A549 (cell line): ENCODE results near the gene MYO1D.

Experiments used
- BHLHE40 ChIP-seq: IDR thresholded peaks from 2 replicates; pipeline ENCODE4 v1.6.1; 2012; ENCODE audit warnings: low read depth, low read length, inconsistent platforms
- CEBPB ChIP-seq, 2 experiments: fragments of >200 bp in 1 of 2; sonication (Bioruptor Twin) in 1 of 2; formaldehyde crosslinking in 1 of 2; IDR thresholded peaks; 2 replicates each; pipeline ENCODE4 v1.6.1; 2012 to 2016
- CHD2 ChIP-seq: fragments of 150-350 bp; IDR thresholded peaks from 2 replicates; pipeline ENCODE4 v1.6.1; 2014; ENCODE audit warnings: low read length; ENCODE audit not compliant: partially characterized antibody
- CHD4 ChIP-seq: fragments of 200-600 bp; sonication (generic); IDR thresholded peaks from 2 replicates; pipeline ENCODE4 v1.6.1; 2016; ENCODE audit warnings: antibody characterized with exemption, mild to moderate bottlenecking, borderline replicate concordance
- KDM1A ChIP-seq: fragments of 200-600 bp; sonication (generic); IDR thresholded peaks from 2 replicates; pipeline ENCODE4 v1.6.1; 2016; ENCODE audit warnings: low read depth, mild to moderate bottlenecking
- KDM5A ChIP-seq: fragments of 200-600 bp; sonication (generic); IDR thresholded peaks from 2 replicates; pipeline ENCODE4 v1.6.1; 2016; ENCODE audit warnings: antibody characterized with exemption, mild to moderate bottlenecking
- MAFK ChIP-seq: fragments of 450-650 bp; IDR thresholded peaks from 2 replicates; pipeline ENCODE4 v1.6.1; 2014; ENCODE audit not compliant: partially characterized antibody
- NR3C1 ChIP-seq: fragments of >200 bp; sonication (Bioruptor Twin); formaldehyde crosslinking; IDR thresholded peaks from 3 replicates; pipeline ENCODE4 v1.6.1; 2017
- POLR2A ChIP-seq: IDR thresholded peaks from 2 replicates; pipeline ENCODE4 v1.6.1; 2012; ENCODE audit warnings: mild to moderate bottlenecking, low read length
- RCOR1 ChIP-seq: fragments of 150-350 bp; IDR thresholded peaks from 2 replicates; pipeline ENCODE4 v1.6.1; 2014; ENCODE audit warnings: antibody characterized with exemption, low read length, low read depth
- ZFP36 ChIP-seq: fragments of 450-650 bp; IDR thresholded peaks from 2 replicates; pipeline ENCODE4 v1.6.1; 2014; ENCODE audit warnings: borderline replicate concordance; ENCODE audit not compliant: partially characterized antibody
- TF ChIP-seq, protein P1 (sequence below): IDR thresholded peaks from 2 replicates; pipeline ENCODE4 v1.6.1; 2012
- TF ChIP-seq, protein P2 (sequence below): fragments of >200 bp; sonication (Bioruptor Twin); formaldehyde crosslinking; IDR thresholded peaks from 3 replicates; pipeline ENCODE4 v1.5.1; 2016
- TF ChIP-seq, protein P3 (sequence below): IDR thresholded peaks from 2 replicates; pipeline ENCODE4 v1.6.1; 2012

DNA sequence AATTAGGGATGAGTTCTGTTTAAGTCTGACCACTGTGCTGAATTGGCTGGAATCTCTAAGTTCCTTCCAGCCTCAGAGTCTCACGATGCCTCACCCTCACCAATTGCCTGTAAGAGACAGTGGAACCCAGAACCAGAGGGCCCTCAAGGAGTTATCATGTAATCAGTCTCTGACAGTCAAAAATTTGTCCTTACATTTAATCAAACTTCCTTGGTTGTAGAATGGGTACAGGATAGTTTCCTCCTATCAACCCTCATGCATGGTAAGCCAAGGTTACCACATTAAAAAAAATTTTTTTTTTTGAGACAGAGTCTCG, 306.9 kb downstream of the MYO1D start:
- TF ChIP-seq, protein P1, sequence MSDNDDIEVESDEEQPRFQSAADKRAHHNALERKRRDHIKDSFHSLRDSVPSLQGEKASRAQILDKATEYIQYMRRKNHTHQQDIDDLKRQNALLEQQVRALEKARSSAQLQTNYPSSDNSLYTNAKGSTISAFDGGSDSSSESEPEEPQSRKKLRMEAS = no peak
- TF ChIP-seq, protein P2, sequence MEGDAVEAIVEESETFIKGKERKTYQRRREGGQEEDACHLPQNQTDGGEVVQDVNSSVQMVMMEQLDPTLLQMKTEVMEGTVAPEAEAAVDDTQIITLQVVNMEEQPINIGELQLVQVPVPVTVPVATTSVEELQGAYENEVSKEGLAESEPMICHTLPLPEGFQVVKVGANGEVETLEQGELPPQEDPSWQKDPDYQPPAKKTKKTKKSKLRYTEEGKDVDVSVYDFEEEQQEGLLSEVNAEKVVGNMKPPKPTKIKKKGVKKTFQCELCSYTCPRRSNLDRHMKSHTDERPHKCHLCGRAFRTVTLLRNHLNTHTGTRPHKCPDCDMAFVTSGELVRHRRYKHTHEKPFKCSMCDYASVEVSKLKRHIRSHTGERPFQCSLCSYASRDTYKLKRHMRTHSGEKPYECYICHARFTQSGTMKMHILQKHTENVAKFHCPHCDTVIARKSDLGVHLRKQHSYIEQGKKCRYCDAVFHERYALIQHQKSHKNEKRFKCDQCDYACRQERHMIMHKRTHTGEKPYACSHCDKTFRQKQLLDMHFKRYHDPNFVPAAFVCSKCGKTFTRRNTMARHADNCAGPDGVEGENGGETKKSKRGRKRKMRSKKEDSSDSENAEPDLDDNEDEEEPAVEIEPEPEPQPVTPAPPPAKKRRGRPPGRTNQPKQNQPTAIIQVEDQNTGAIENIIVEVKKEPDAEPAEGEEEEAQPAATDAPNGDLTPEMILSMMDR = no peak
- TF ChIP-seq RCOR1 (no peak), KDM5A (no peak), ZFP36 (no peak), CHD4 (no peak), KDM1A (no peak), MAFK (no peak), CEBPB (IDR thresholded peaks at IDR 0.05) (no peak), CHD2 (no peak), POLR2A (no peak), NR3C1 (no peak), BHLHE40 (no peak)
- TF ChIP-seq, protein P3, sequence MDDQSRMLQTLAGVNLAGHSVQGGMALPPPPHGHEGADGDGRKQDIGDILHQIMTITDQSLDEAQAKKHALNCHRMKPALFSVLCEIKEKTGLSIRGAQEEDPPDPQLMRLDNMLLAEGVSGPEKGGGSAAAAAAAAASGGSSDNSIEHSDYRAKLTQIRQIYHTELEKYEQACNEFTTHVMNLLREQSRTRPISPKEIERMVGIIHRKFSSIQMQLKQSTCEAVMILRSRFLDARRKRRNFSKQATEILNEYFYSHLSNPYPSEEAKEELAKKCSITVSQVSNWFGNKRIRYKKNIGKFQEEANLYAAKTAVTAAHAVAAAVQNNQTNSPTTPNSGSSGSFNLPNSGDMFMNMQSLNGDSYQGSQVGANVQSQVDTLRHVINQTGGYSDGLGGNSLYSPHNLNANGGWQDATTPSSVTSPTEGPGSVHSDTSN = no peak
